HG03469 (cell line): ENCODE measurements around the gene STARD9.

Experiments
- ATAC-seq: cut with Tn5 transposase; IDR thresholded peaks from one replicate; pipeline ENCODE4 v1.9.1; 2021; ENCODE audit warnings: mild to moderate bottlenecking, moderate library complexity, moderate number of reproducible peaks; ENCODE audit not compliant: unreplicated experiment

STARD9 gene

DNA sequence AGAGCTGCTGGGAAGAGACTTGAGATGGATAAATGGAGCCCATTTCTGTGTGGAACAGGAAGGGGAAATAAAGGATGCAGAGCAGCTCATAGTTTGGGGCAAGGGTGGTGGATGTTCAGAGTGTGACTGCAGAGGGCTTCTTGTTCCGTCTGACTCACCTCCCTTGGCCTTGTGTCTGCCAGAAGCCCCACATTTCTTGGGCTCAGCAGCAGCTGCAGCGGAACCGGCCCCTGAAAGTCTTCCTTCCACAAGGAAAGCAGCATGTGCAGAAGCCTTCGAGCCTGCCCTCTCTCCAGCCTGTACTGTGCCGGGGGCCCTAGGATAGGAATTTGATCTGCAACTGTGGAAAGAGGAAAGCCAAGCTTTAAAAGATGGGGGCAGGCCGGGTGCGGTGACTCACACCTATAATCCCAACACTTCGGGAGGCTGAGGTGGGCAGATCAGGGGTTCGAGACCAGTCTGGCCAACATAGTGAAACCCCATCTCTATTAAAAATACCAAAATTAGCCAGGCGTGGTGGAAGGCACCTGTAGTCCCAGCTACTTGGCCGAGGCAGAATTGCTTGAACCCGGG lies 150.0 kb downstream of the STARD9 start:
- ATAC-seq, result no peak

- ATAC-seq, result no peak
Observed at GRCh38 chr15:42726114-42726513, 150.7 kb downstream of the STARD9 start.

GRCh38 chr15:42727750-42728381 lies 152.5 kb downstream of the STARD9 start:
- ATAC-seq, result no peak

DNA sequence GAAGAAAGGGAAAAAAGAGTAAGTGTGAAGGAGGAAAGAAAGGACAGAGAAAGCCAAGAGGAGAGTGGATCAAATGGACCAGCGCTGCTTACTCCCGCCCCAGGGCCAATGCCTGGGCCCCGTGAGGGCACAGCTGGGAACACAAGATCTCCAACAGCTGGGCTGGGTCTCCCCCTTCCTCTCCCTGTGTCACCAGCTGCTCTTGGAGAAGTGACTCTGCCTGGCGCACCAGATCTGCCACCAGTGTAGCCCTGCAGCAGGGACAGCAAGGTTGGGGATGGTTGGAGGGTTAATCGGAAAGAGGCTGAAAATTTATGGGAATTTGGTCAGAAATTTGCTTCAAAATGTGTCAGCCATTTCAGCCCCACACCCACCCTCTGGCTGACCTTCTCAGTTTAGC lies 153.2 kb downstream of the STARD9 start:
- ATAC-seq, result no peak

- no peak for ATAC-seq
Observed at GRCh38 chr15:42728972-42729371, 153.6 kb downstream of the STARD9 start.

- ATAC-seq, result no peak
Observed at GRCh38 chr15:42729409-42729808, 154.0 kb downstream of the STARD9 start.

DNA sequence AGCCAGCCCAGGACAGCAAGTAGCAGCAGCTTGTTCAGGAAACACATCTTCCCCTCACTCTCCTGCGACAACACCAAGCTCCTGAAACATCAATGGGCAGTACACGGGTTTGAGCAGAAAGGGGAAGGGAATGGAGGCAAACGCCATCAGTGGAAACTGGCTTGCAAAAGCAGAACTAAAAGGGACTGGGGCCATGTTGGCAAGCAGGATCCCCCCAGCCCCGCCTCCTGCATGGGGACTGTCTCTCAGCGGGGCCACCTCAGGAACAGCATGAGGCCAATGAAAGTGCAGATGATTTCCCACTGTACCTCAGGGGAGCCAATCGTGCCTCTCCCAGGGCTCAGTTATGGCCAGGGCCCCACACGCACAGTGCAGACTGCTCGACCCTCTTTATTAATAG lies 154.7 kb downstream of the STARD9 start:
- ATAC-seq, result no peak

DNA sequence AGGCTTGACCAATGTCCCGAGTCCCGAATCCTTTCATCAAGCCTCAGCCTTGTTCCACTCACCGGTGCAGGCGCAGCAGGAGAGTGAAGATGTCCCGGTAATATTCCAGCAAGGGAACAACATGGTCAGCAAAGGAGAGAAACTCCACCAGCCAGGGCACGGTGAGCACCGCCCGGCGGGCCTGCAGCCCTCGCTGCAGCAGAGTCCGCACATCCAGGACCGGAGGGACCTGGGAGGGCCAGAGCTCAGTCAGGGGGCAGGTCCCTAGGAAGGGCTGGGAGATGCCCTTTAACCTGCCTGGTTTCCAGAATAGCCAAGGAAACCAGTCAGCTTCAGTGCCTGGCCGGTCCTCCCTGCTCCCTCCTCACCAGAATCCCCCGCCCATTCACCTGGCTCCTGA lies 155.1 kb downstream of the STARD9 start:
- no peak for ATAC-seq

GRCh38 chr15:42731461-42731860 lies 156.1 kb downstream of the STARD9 start:
- ATAC-seq, result no peak

DNA sequence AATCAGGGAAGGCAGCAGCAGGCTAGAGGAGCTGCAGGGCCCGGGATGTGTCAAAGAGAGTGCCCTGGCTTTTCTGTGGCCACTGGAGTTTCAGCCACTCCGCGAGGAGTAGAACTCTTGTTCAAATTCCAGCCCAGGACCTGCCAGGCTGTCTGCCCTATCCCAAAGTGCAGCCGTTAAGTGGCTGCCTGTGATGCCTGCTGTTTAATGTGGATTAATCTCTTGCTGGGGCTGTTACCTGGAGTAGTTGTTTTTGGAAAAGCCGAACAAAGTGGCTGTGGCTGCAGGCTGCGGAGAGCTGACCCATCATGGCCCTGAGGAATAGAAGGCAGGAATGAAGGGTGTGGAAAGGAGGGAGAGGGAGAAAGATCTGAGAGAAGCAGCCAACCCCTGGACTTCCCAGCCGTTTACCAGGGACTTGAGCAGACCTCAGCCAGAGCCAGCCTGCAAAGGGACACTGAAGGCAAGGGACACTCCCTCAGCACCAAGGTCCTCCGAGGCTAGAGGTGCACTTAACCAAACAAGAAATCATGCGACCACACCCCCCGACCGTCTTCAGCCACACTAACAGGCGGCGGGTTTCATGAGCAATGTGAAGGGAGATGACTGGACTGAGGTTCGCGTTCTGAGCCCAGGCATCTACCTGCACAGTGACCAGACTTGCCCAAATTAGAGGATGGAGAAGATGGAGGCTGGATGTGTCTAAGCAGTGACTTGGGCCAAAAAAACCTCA lies 156.9 kb downstream of the STARD9 start:
- no peak for ATAC-seq

DNA sequence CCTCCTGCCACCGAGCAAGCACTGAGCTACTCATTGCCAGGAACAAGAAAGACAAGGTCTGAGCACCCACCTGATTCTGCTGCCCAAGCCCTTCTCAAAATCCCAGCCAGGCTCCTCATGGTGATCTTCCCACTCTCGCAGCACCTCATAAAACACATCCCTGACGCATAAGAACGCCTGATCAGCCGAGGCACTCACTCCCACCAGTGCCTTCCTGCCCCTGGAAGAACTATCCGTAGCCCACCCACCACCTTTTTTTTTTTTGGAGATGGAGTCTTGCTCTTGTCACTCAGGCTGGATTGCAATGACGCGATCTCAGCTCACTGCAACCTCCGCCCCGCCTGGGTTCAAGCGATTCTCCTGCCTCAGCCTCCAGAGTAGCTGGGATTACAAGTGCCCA lies 157.6 kb downstream of the STARD9 start:
- ATAC-seq, result no peak

DNA sequence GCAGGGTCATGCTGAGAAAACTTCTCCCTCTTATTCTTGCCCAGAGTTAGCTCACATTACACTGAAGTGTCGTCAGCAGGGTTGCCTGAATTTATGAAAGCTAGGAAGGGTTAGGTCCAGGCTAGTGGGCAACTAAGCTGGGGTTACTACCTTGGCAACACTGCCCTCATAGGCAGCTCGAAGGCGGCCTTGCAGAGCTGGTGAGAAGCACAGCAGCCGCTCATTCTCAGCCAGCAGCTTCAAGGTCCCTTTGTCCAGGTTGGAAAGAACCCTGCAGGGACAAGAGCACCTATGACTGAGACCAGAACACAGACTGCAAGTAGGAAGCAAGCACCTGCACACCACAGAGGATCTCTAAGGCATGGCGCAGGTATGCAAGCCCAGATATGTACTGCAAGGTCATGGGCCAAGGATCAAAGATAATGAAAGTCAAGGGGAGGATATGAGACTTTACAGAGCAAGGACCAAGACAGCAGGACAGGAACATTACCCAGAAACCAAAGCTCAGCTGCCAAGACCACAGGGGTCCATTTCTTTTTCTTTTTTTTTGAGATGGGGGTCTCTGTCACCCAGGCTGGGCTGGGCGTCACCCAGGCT lies 158.8 kb downstream of the STARD9 start:
- no peak for ATAC-seq

GRCh38 chr15:42735382-42736165 lies 160.2 kb downstream of the STARD9 start:
- no peak for ATAC-seq

DNA sequence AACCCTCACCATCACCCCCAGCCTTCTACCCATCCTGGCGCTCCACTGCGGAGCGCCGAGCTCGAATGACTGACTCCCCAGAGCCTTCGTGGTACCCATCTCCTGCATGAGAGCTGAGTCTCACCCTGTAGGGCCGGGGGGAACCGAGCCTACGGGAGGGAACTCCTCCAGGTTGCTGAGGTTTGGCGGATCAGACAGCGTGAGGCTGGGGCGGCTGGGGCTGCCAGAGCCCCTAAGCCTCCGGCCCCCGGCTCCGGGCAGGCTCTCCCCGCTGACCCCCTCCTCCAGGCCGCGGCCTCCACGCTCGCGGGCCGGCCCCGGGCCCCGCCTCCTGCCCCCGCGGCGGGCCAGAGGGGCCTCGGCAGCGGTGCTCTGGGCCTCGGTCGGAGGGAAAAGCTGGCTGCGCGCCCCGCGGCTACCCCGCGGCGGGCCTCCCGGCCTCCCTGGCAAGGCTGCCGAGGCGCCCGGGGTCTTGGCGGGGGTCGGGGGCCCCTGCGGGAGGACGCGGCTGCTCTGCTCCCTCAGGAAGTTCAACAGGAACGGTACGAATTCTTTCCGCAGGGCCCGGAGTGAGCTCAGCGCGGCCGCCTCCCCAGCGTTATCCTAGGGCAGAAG lies 160.9 kb downstream of the STARD9 start:
- ATAC-seq, result no peak

DNA sequence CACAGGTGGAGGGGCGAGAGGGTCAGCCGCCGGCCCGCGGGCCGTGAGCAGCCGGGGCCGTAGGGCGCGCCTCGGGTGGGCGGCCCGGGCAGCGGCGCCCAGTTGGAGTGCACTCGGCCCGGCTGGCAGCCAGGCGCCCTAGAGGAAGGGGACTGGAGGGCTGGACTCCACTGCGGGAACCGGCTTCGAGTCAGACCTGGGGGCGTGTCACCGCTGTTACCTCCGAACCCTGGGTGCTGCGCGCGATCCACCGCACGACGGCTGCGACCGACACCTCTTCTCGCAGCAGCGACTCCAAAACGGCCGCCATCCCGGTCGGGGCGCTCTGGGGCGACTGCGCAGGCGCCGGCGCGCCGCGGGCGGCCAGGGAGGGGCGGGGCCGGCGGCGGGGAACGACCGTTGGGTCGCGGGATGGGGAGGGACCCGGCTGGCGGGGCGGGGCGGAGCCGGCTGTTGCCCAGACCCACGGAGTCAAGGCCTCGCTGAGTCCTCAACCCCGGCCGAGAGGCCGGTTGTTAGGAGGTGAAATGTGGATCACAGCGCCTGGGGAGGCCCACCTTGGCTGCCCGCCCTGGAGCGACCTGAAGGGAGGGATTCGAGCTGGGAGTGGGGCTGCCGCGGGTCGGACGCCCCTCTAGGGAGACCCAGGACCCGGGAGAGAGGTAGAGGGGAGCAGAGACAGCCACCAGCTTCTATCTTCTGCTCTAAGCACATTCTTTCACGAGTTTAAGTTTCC lies 161.6 kb downstream of the STARD9 start, which contains the start of gene CDAN1:
TSS of gene CDAN1 (minus strand) at position 336 of the 736 bp plus-strand sequence. CDS start at position 310, 26 bp downstream.
- no peak for ATAC-seq

- no peak for ATAC-seq
Observed at GRCh38 chr15:42737529-42738328, 162.3 kb downstream of the STARD9 start.

DNA sequence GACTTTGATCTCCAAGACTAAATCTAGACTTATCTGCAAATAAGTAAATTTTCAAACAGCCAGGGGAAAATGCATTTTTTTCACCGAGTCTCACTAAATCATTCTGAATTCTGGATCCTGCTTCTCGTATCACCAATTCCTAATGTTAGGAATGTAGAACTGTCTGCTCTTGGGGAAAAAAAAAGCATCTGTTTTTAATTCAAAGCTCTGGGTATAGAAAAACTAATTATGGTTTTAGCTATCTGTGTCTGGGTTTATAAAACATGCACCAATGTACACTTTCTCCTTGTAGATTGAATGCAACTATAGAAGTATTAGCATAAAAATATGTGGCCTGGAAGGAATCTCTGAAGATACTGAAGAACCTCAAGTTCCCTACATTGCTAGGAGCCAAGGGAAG lies 166.3 kb downstream of the STARD9 start:
- no peak for ATAC-seq

DNA sequence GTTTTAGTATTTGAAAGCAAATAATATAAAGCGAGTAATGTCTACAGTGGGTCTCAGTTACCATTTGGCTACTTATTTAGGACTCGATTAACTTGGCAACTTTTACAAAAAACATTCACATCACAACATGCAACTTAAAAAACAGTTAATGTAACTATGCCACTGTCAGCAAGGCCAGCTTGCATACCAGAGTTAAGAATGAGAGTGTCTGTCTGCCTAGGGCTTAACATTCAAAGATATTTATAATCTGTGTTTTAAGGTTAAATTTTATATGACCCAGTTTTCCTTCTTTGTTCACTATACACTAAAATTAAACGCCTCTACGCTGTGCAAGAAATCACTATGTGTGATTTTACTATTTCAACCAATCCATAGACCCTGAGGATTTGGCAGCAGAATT lies 166.7 kb downstream of the STARD9 start:
- ATAC-seq, result no peak

- no peak for ATAC-seq
Observed at GRCh38 chr15:42744195-42744594, 168.8 kb downstream of the STARD9 start.
